ENCODE measurements around the gene SYT8. TPM values are rescaled to one million over a fixed set of nuclear protein-coding genes. Genes with fewer than 3 reads are reported as not detected.

The SYT8 gene
- total RNA-seq, 1 donor from 2014 or later, result not detected

GRCh38 chr11:1831338-1832210 is 3.2 kb upstream of the SYT8 start:
- no peak for DNase-seq (ENCODE audit: low spot score)

- DNase-seq (ENCODE audit: low spot score), result no peak
Observed at GRCh38 chr11:1832211-1832919, 2.4 kb upstream of the SYT8 start.

- DNase-seq (ENCODE audit: low spot score), result no peak
Observed at GRCh38 chr11:1832920-1833295, 1.9 kb upstream of the SYT8 start.

GRCh38 chr11:1834062-1834610 is 654 bp upstream of the SYT8 start:
- DNase-seq (ENCODE audit: low spot score), result no peak

GRCh38 chr11:1835671-1836010 is 851 bp downstream of the SYT8 start:
- no peak for DNase-seq (ENCODE audit: low spot score)

- no peak for DNase-seq (ENCODE audit: low spot score)
Observed at GRCh38 chr11:1836011-1836945, 1.5 kb downstream of the SYT8 start.

GRCh38 chr11:1837171-1838076 is 2.6 kb downstream of the SYT8 start:
- DNase-seq (ENCODE audit: low spot score), result no peak

GRCh38 chr11:1838077-1838425 is 3.3 kb downstream of the SYT8 start:
- DNase-seq (ENCODE audit: low spot score), result no peak

- DNase-seq (ENCODE audit: low spot score), result no peak
Observed at GRCh38 chr11:1838426-1839144, 3.8 kb downstream of the SYT8 start, which contains the start of gene TNNI2. TSS of gene TNNI2 (plus strand) at chr11:1838981. CDS start at chr11:1839697, 716 bp downstream.

GRCh38 chr11:1839204-1839923 is 4.6 kb downstream of the SYT8 start:
- DNase-seq (ENCODE audit: low spot score), result no peak

GRCh38 chr11:1839924-1840779 is 5.4 kb downstream of the SYT8 start:
- no peak for DNase-seq (ENCODE audit: low spot score)

- DNase-seq (ENCODE audit: low spot score), result no peak
Observed at GRCh38 chr11:1840780-1841480, 6.1 kb downstream of the SYT8 start.

- DNase-seq (ENCODE audit: low spot score), result no peak
Observed at GRCh38 chr11:1841511-1842148, 6.8 kb downstream of the SYT8 start.

GRCh38 chr11:1842149-1843097 is 7.6 kb downstream of the SYT8 start:
- no peak for DNase-seq (ENCODE audit: low spot score)

- DNase-seq (ENCODE audit: low spot score), result no peak
Observed at GRCh38 chr11:1843098-1843473, 8.3 kb downstream of the SYT8 start.

- no peak for DNase-seq (ENCODE audit: low spot score)
Observed at GRCh38 chr11:1843796-1844195, 9.0 kb downstream of the SYT8 start.
